A673 (cell line): Measurements from ENCODE around the gene POMP. TPM values are rescaled to one million over a fixed set of nuclear protein-coding genes. Genes with fewer than 3 reads are reported as not detected.

Experiments
- BruUV-seq: library from RNA; stranded (reverse); fragments of 400-500 nt; replicated peaks from 2 replicates; lab custom pipeline; 2021; lab: Mats Ljungman, UMichigan
- CTCF ChIA-PET: fragments of 300-600 bp; sonication (Branson Sonifier 250); formaldehyde crosslinking; loops from one replicate; lab custom pipeline; 2022; ENCODE audit warnings: antibody characterized with exemption; lab: Charles Lee
- POLR2A ChIA-PET: fragments of 300-600 bp; sonication (Branson Sonifier 250); formaldehyde crosslinking; loops from one replicate; lab custom pipeline; 2022; ENCODE audit warnings: antibody characterized with exemption; ENCODE audit not compliant: low non-redundant PET; lab: Charles Lee
- DNase-seq: peaks from one replicate; pipeline ENCODE4 v3.0.0-alpha.2; 2015; ENCODE audit warnings: low spot score
- H3K27ac ChIP-seq: fragments of 200-600 bp; sonication (generic); 2 replicates; pipeline ENCODE4 v1.5.1; 2016; ENCODE audit warnings: mixed run types, low read depth, mild to moderate bottlenecking, mixed read lengths, antibody characterized with exemption, low read length; ENCODE audit not compliant: poor library complexity, severe bottlenecking
- H3K27me3 ChIP-seq: fragments of 200-600 bp; sonication (generic); replicated peaks from 2 replicates; pipeline ENCODE4 v1.6.1; 2017; ENCODE audit warnings: mixed run types, low read depth, mild to moderate bottlenecking, mixed read lengths, antibody characterized with exemption, low read length; ENCODE audit not compliant: insufficient read depth, poor library complexity
- H3K36me3 ChIP-seq: fragments of 200-600 bp; sonication (generic); 2 replicates; pipeline ENCODE4 v1.6.1; 2016; ENCODE audit warnings: mixed run types, mild to moderate bottlenecking, mixed read lengths, antibody characterized with exemption, low read length; ENCODE audit not compliant: insufficient read depth, poor library complexity, severe bottlenecking
- H3K4me1 ChIP-seq: fragments of 200-600 bp; sonication (generic); 2 replicates; pipeline ENCODE4 v1.6.1; 2017; ENCODE audit warnings: mixed run types, mild to moderate bottlenecking, mixed read lengths, antibody characterized with exemption, low read length; ENCODE audit not compliant: insufficient read depth, poor library complexity, severe bottlenecking
- H3K4me3 ChIP-seq: fragments of 200-600 bp; sonication (generic); 2 replicates; pipeline ENCODE4 v1.5.1; 2016; ENCODE audit warnings: low read depth, mixed run types, mild to moderate bottlenecking, mixed read lengths, low read length; ENCODE audit not compliant: poor library complexity, severe bottlenecking
- H3K9me3 ChIP-seq: fragments of 200-600 bp; sonication (generic); 2 replicates; pipeline ENCODE4 v1.6.1; 2016; ENCODE audit warnings: mixed run types, low read depth, mild to moderate bottlenecking, mixed read lengths, antibody characterized with exemption, low read length; ENCODE audit not compliant: poor library complexity, severe bottlenecking
- EZH2 ChIP-seq: fragments of 200-600 bp; sonication (generic); IDR thresholded peaks from 2 replicates; pipeline ENCODE4 v1.6.1; 2017; ENCODE audit warnings: borderline replicate concordance, low read depth, mild to moderate bottlenecking, mixed read lengths, antibody characterized with exemption, low read length; ENCODE audit not compliant: poor library complexity, severe bottlenecking
- intact Hi-C: fragments of 100-400 bp; cut with micrococcal nuclease; formaldehyde crosslinking; loops from one replicate; pipeline ENCODE4 v1.10.0; 2022; ENCODE audit not compliant: unreplicated experiment
- total RNA-seq: library from RNA; stranded (reverse); gene quantifications from 2 replicates; pipeline ENCODE4 v1.2.3, GENCODE V29; 2021
- TF ChIP-seq, protein P1 (sequence below): fragments of 300-800, 200-600 bp; sonication (generic); conservative IDR thresholded peaks from 2 replicates; pipeline ENCODE4 v1.5.1; 2017; ENCODE audit warnings: low read depth, mild to moderate bottlenecking, antibody characterized with exemption, low read length, moderate library complexity, mixed read lengths

Gene POMP
- total RNA-seq, 1 experiment from 2014 or later = 185 TPM

DNA sequence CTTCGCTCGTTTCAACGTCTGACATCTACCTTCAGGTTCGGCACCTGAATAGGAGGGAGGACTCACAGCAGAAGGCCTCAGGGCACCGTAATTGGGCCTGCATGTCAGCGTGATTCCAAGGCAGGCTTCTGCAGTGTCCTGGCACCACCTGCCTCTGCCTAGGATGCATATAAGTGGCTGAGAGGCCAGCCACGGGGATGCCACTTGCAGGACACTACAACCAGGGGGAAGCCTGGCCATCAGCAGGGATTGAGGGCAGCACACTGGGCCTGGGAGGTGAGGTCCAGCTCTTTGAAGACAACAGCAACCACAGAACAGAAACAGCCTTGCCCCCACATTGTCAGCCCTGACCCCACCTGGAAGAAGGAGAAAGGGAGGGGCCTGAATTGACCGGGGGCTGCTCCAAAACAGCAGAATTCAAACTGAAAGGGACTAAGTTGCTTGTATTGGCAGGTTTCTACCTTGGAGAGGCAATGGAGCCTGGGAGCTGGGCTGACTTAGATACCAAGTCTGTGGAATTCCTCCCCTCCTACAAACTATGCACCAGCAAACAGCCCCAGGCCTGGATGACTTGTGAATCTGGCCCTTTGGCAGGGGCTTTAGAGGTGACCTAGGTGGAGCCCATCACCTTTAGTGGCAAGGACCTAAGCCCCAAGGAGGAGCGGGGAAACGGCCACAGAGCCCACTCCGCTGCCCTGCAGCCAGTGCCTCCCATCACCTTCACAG lies 34.1 kb upstream of the POMP start:
- no TSS peak for BruUV-seq
- Histone ChIP-seq H3K4me3 (no peak overlapping the region), H3K9me3 (no peaks in the 10 kb centered on the region), H3K4me1 (peaks cover 14% of the 10 kb centered on the region), H3K27me3 (peaks cover 3% of the 10 kb centered on the region), H3K36me3 (no peaks in the 10 kb centered on the region), H3K27ac (no peak overlapping the region)
- DNase-seq = no peak
- TF ChIP-seq, protein P1, sequence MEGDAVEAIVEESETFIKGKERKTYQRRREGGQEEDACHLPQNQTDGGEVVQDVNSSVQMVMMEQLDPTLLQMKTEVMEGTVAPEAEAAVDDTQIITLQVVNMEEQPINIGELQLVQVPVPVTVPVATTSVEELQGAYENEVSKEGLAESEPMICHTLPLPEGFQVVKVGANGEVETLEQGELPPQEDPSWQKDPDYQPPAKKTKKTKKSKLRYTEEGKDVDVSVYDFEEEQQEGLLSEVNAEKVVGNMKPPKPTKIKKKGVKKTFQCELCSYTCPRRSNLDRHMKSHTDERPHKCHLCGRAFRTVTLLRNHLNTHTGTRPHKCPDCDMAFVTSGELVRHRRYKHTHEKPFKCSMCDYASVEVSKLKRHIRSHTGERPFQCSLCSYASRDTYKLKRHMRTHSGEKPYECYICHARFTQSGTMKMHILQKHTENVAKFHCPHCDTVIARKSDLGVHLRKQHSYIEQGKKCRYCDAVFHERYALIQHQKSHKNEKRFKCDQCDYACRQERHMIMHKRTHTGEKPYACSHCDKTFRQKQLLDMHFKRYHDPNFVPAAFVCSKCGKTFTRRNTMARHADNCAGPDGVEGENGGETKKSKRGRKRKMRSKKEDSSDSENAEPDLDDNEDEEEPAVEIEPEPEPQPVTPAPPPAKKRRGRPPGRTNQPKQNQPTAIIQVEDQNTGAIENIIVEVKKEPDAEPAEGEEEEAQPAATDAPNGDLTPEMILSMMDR = no peak
- no peak for TF ChIP-seq EZH2
- intact Hi-C loops = no loop called here
- POLR2A ChIA-PET = no interaction called here
- CTCF ChIA-PET = no interaction called here

DNA sequence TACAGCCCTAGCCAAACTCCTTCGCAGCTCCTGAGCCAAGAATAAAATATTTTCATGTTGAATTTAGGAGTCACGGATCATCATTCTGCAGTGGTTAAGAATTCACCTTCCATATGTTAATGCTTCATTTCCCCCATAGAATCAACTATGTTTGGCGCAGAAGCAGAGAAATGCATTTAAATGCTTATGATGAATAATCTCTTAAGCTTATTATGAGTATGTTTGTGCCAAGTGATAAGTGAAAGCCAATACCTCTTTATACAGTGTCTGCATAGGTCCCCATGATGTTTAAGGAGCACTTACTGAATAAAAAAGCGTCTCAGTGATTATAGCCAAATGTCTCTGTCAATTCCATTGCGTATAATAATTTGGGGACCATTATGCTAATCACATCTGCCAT lies 32.7 kb upstream of the POMP start:
- Histone ChIP-seq H3K4me1 (peaks cover 14% of the 10 kb centered on the region), H3K4me3 (no peak overlapping the region), H3K27me3 (peaks cover 3% of the 10 kb centered on the region), H3K27ac (no peak overlapping the region), H3K36me3 (no peaks in the 10 kb centered on the region), H3K9me3 (no peaks in the 10 kb centered on the region)
- POLR2A ChIA-PET = no interaction called here
- BruUV-seq = no TSS peak
- DNase-seq = peak; percentile 70
- intact Hi-C loops = no loop called here
- TF ChIP-seq, protein P1 = no peak
- TF ChIP-seq EZH2 = no peak
- CTCF ChIA-PET = no interaction called here

- Histone ChIP-seq H3K4me3 (no peak overlapping the region), H3K4me1 (peaks cover 14% of the 10 kb centered on the region), H3K36me3 (no peaks in the 10 kb centered on the region), H3K27me3 (peaks cover 3% of the 10 kb centered on the region), H3K27ac (no peak overlapping the region), H3K9me3 (no peaks in the 10 kb centered on the region)
- intact Hi-C loops = no loop called here
- POLR2A ChIA-PET = no interaction called here
- TF ChIP-seq, protein P1 = no peak
- TF ChIP-seq EZH2 = no peak
- BruUV-seq = no TSS peak
- CTCF ChIA-PET = no interaction called here
- DNase-seq = no peak
Measured at GRCh38 chr13:28628241-28628640, 30.7 kb upstream of the POMP start.
